ENCODE results near the gene PLEKHJ1. TPM values are rescaled to one million over a fixed set of nuclear protein-coding genes. Genes with fewer than 3 reads are reported as not detected.
"Not testable (repeated sequence)": the region's sequence is repeated elsewhere in the genome, so short reads cannot be mapped to it uniquely, and the experiment has no call there.

PLEKHJ1 gene
- total RNA-seq, 1 donor from 2014 or later = 78.3 TPM

GRCh38 chr19:2282862-2283237 lies 46.7 kb upstream of the PLEKHJ1 start:
- Mint-ChIP-seq H3K27me3 (ENCODE audit: low read depth, unreplicated experiment) (peaks cover 25% of the 10 kb centered on the region), H3K4me1 (ENCODE audit: low read depth, unreplicated experiment) (peaks cover 3% of the 10 kb centered on the region), H3K4me3 (ENCODE audit: unreplicated experiment) (peak overlapping the region; percentile 72), H3K9me3 (ENCODE audit: unreplicated experiment) (no peaks in the 10 kb centered on the region), H3K36me3 (ENCODE audit: low read depth, unreplicated experiment) (no peaks in the 10 kb centered on the region), H3K27ac (ENCODE audit: unreplicated experiment) (peak overlapping the region; percentile 41)
- Histone ChIP-seq H3K4me1 (ENCODE audit: insufficient read depth, low read length) (peaks cover 6% of the 10 kb centered on the region), H3K4me3 (ENCODE audit: insufficient read depth, low read depth, low read length) (no peak overlapping the region), H3K27ac (ENCODE audit: low read depth, low read length) (no peak overlapping the region), H3K4me2 (ENCODE audit: low read length) (peak overlapping the region; percentile 79), H3K9ac (ENCODE audit: low read length) (no peak overlapping the region), H4K20me1 (ENCODE audit: insufficient read depth, low read length) (peaks cover 25% of the 10 kb centered on the region), H3K79me2 (ENCODE audit: insufficient read depth, low read length) (no peaks in the 10 kb centered on the region), H3K27me3 (ENCODE audit: insufficient read depth, low read length) (peaks cover 7% of the 10 kb centered on the region), H2AFZ (ENCODE audit: low read depth, low read length) (no peak overlapping the region), H3K9me3 (ENCODE audit: insufficient read depth, low read depth, low read length) (no peaks in the 10 kb centered on the region), H3K36me3 (ENCODE audit: insufficient read depth, low read length) (no peaks in the 10 kb centered on the region)
- FAIRE-seq = no peak
- TF ChIP-seq CTCF (IDR thresholded peaks at IDR 0.05; ENCODE audit: insufficient read depth, low read depth, low read length) = no peak
- no peak for TF ChIP-seq EZH2 (IDR thresholded peaks at IDR 0.05; ENCODE audit: insufficient read depth, low read length)
- DNase-seq (ENCODE audit: low read depth) = no peak

- Histone ChIP-seq H3K4me3 (ENCODE audit: insufficient read depth, low read depth, low read length) (peak within 1 kb of the TSS; percentile 30), H3K27ac (ENCODE audit: low read depth, low read length) (no peak within 1 kb of the TSS), H3K4me1 (ENCODE audit: insufficient read depth, low read length) (peaks cover 6% of the 10 kb centered on the region), H3K9ac (ENCODE audit: low read length) (peak within 1 kb of the TSS; percentile 30), H3K4me2 (ENCODE audit: low read length) (peak within 1 kb of the TSS; percentile 79), H2AFZ (ENCODE audit: low read depth, low read length) (peak within 1 kb of the TSS; percentile 11), H3K27me3 (ENCODE audit: insufficient read depth, low read length) (peaks cover 2% of the 10 kb centered on the region), H3K36me3 (ENCODE audit: insufficient read depth, low read length) (no peaks in the 10 kb centered on the region), H3K9me3 (ENCODE audit: insufficient read depth, low read depth, low read length) (no peaks in the 10 kb centered on the region), H4K20me1 (ENCODE audit: insufficient read depth, low read length) (peaks cover 19% of the 10 kb centered on the region), H3K79me2 (ENCODE audit: insufficient read depth, low read length) (no peaks in the 10 kb centered on the region)
- Mint-ChIP-seq H3K9me3 (ENCODE audit: unreplicated experiment) (no peaks in the 10 kb centered on the region), H3K27ac (ENCODE audit: unreplicated experiment) (peak within 1 kb of the TSS; percentile 41), H3K4me1 (ENCODE audit: low read depth, unreplicated experiment) (peaks cover 3% of the 10 kb centered on the region), H3K36me3 (ENCODE audit: low read depth, unreplicated experiment) (peaks cover under 1% of the 10 kb centered on the region), H3K4me3 (ENCODE audit: unreplicated experiment) (peak within 1 kb of the TSS; percentile 72), H3K27me3 (ENCODE audit: low read depth, unreplicated experiment) (peaks cover 20% of the 10 kb centered on the region)
- peak; percentile 27 for DNase-seq (ENCODE audit: low read depth)
- no peak for FAIRE-seq
- no peak for TF ChIP-seq EZH2 (IDR thresholded peaks at IDR 0.05; ENCODE audit: insufficient read depth, low read length)
- no peak for TF ChIP-seq CTCF (IDR thresholded peaks at IDR 0.05; ENCODE audit: insufficient read depth, low read depth, low read length)
These were observed 46.1 kb upstream of the PLEKHJ1 start, which contains the start of gene PEAK3 for GRCh38 chr19:2282062-2282861. TSS of gene PEAK3 (minus strand) at chr19:2282175. CDS start at chr19:2280931, 1,244 bp downstream.

- DNase-seq (ENCODE audit: low read depth); H3K27me3 ChIP-seq (ENCODE audit: insufficient read depth, low read length); H3K9me3 Mint-ChIP-seq (ENCODE audit: unreplicated experiment); FAIRE-seq; H3K4me3 Mint-ChIP-seq (ENCODE audit: unreplicated experiment); H3K27ac Mint-ChIP-seq (ENCODE audit: unreplicated experiment); H3K79me2 ChIP-seq (ENCODE audit: insufficient read depth, low read length); H3K4me1 Mint-ChIP-seq (ENCODE audit: low read depth, unreplicated experiment); H3K4me1 ChIP-seq (ENCODE audit: insufficient read depth, low read length); H3K36me3 ChIP-seq (ENCODE audit: insufficient read depth, low read length); H3K36me3 Mint-ChIP-seq (ENCODE audit: low read depth, unreplicated experiment); H3K9me3 ChIP-seq (ENCODE audit: insufficient read depth, low read depth, low read length); H2AFZ ChIP-seq (ENCODE audit: low read depth, low read length); H3K27ac ChIP-seq (ENCODE audit: low read depth, low read length): not testable (repeated sequence)
- Histone ChIP-seq H3K9ac (ENCODE audit: low read length) (peak overlapping the region; percentile 30), H4K20me1 (ENCODE audit: insufficient read depth, low read length) (peaks cover 16% of the 10 kb centered on the region), H3K4me3 (ENCODE audit: insufficient read depth, low read depth, low read length) (peak overlapping the region; percentile 30), H3K4me2 (ENCODE audit: low read length) (peak overlapping the region; percentile 79)
- H3K27me3 Mint-ChIP-seq (ENCODE audit: low read depth, unreplicated experiment) = peaks cover 15% of the 10 kb centered on the region
These were observed 45.3 kb upstream of the PLEKHJ1 start for GRCh38 chr19:2281265-2282061.

Measured in astrocyte (in vitro differentiated cells and primary cell).